ENCODE results near the gene MTX2. TPM values are rescaled to one million over a fixed set of nuclear protein-coding genes. Genes with fewer than 3 reads are reported as not detected.
"Not testable (repeated sequence)": the region's sequence is repeated elsewhere in the genome, so short reads cannot be mapped to it uniquely, and the experiment has no call there.

Gene MTX2
- total RNA-seq, 6 experiments from 2014 or later = 21.4 to 26.0 (median 24.3) TPM

DNA sequence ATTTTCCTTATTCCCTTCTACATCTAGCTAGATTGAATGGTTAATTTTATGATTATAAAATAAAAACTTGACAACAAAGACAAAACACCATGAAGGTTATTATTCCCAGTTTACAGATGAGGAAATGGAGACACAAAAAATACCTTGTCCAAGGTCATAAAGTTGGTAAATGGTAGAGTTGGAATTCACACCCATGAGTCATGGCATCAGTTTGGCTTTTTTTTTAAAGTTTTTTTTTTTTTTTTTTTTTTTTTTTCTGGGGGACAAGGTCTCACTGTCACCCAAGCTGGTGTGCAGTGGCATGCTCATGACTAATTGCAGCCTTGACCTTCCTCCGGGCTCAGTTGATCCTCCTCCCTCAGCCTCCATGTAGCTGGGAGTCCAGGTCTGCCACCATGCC, 70.0 kb downstream of the MTX2 start:
- no peaks in the 10 kb centered on the region for H3K4me1 Mint-ChIP-seq (ENCODE audit: low read depth)
- no peak overlapping the region for H3K27ac Mint-ChIP-seq
- no peak overlapping the region for H3K4me3 Mint-ChIP-seq
- no peak for DNase-seq
- H3K27me3 Mint-ChIP-seq (ENCODE audit: insufficient read depth) = no peaks in the 10 kb centered on the region
- peaks cover 14% of the 10 kb centered on the region for H3K36me3 Mint-ChIP-seq (ENCODE audit: low read depth)
- TF ChIP-seq, protein P1, sequence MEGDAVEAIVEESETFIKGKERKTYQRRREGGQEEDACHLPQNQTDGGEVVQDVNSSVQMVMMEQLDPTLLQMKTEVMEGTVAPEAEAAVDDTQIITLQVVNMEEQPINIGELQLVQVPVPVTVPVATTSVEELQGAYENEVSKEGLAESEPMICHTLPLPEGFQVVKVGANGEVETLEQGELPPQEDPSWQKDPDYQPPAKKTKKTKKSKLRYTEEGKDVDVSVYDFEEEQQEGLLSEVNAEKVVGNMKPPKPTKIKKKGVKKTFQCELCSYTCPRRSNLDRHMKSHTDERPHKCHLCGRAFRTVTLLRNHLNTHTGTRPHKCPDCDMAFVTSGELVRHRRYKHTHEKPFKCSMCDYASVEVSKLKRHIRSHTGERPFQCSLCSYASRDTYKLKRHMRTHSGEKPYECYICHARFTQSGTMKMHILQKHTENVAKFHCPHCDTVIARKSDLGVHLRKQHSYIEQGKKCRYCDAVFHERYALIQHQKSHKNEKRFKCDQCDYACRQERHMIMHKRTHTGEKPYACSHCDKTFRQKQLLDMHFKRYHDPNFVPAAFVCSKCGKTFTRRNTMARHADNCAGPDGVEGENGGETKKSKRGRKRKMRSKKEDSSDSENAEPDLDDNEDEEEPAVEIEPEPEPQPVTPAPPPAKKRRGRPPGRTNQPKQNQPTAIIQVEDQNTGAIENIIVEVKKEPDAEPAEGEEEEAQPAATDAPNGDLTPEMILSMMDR (IDR thresholded peaks at IDR 0.05) = no peak
- H3K9me3 Mint-ChIP-seq = no peaks in the 10 kb centered on the region

DNA sequence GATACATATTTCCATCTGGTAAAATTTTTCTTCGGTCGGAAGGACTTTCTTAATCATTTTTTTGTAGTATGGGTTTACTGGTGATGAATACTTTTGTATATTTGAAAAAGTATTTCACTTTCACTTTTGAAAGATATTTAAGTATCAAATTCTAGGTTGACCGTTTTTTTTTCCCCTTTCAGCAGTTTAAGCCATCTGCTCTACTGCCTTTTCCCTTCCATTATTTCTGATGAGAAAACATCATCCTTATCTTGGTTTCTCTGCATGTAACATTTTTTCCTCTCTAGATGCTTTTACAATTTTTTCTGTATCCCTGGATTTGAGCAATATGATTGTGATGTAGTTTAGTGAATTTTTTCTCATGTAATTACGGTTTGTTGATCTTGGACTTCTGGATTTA, 87.0 kb downstream of the MTX2 start:
- no peaks in the 10 kb centered on the region for H3K9me3 Mint-ChIP-seq
- peaks cover 2% of the 10 kb centered on the region; the same call in 1 of the 2 replicates for H3K27me3 Mint-ChIP-seq (ENCODE audit: insufficient read depth)
- DNase-seq = no peak
- peaks cover 11% of the 10 kb centered on the region for H3K4me1 Mint-ChIP-seq (ENCODE audit: low read depth)
- H3K4me3 Mint-ChIP-seq = peak overlapping the region; percentile 0; the same call in 1 of the 2 replicates
- H3K27ac Mint-ChIP-seq = no peak overlapping the region
- TF ChIP-seq, protein P1 (IDR thresholded peaks at IDR 0.05) = no peak
- no peaks in the 10 kb centered on the region for H3K36me3 Mint-ChIP-seq (ENCODE audit: low read depth)

DNA sequence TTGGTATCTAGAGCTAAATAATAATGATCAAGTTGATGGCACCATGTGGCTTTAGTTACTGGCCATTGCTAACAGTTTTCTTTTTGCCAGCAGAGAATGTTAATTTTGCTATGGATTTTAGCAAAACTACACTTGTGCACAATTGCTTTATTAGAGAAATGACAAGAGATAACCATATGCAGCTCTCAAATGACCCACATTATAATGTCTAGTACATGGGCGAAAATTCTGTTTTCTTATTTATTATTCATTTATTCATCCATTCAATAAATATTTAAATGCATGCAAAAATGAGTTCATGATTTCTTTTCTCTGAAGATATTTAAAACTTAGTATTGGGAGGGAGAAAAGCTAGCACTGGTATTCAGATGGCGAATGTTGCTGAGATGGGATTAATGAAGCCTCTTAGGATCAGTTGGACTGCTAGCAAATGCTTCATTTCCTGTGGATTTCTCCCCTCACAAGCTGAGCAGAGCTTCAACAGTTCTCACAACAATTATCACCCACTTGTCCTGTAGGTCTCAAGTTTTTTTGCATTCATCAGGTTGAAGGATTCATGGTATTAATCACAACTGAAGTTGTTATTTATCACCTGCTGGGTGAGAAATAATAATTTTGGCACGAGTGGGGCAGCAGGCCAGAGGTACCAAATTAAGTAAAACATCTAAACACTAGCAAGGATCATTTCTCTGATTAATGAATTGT, 95.2 kb downstream of the MTX2 start:
- Mint-ChIP-seq H3K27me3 (ENCODE audit: insufficient read depth) (no peaks in the 10 kb centered on the region; the same call in 1 of the 2 replicates), H3K36me3 (ENCODE audit: low read depth) (no peaks in the 10 kb centered on the region), H3K9me3 (no peaks in the 10 kb centered on the region), H3K4me1 (ENCODE audit: low read depth) (no peaks in the 10 kb centered on the region), H3K27ac (no peak overlapping the region), H3K4me3 (no peak overlapping the region)
- TF ChIP-seq, protein P1 (IDR thresholded peaks at IDR 0.05) = no peak
- no peak for DNase-seq

DNA sequence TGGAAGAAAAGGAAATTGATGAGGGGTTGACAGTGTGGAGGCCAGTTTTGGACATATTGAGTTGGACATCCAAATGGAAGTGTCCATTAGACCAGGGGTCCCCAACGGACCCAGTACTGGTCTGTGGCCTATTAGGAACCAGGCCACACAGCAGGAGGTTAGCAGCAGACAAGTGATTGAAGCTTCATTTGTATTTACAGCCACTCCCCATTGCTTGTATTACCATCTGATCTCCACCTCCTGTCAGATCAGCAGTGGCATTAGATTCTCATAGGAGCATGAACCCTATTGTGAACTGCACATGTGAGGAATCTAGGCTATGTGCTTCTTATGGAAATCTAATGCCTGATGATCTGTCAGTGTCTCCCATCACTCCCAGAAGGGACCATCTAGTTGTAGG, 99.1 kb downstream of the MTX2 start:
- no peaks in the 10 kb centered on the region for H3K4me1 Mint-ChIP-seq (ENCODE audit: low read depth)
- TF ChIP-seq, protein P1 (IDR thresholded peaks at IDR 0.05) = no peak
- peaks cover 12% of the 10 kb centered on the region; the same call in 1 of the 2 replicates for H3K27me3 Mint-ChIP-seq (ENCODE audit: insufficient read depth)
- H3K27ac Mint-ChIP-seq = no peak overlapping the region
- H3K36me3 Mint-ChIP-seq (ENCODE audit: low read depth) = no peaks in the 10 kb centered on the region
- H3K4me3 Mint-ChIP-seq = no peak overlapping the region
- no peaks in the 10 kb centered on the region for H3K9me3 Mint-ChIP-seq
- DNase-seq = no peak

DNA sequence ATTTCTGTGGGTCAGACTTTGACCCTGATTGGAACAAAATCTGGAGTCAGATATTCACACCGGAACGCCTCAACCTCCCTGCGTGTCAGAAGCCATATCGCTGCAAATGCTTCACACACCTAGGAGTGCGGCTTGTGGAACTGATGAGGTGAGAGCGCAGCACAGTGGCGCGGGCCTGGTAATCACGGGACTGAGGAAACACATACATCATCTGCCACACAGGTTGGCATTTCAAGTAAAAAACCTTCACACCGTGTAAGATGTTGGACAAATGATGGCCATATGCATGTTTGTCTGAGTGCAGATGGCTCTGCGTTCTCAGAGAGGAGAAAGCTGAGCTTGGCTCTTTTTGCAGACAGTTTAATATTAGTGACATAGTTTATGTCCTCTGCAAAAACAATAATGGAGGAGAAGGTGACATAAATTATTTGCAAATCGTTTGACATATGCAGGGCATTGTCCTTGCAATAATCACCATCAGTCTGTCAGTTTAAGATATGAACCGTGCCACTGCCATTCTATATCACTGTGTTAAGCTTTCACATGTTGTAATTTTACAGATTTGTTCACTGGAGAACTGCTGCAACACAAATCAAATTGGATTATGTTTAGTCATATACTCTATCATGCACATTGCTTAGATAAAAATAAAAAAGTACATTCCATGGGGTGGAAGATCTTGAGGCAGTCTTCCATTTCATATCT, 101.4 kb downstream of the MTX2 start:
- Mint-ChIP-seq H3K36me3 (ENCODE audit: low read depth) (no peaks in the 10 kb centered on the region), H3K27me3 (ENCODE audit: insufficient read depth) (peaks cover 16% of the 10 kb centered on the region; the same call in 1 of the 2 replicates), H3K27ac (no peak overlapping the region), H3K4me3 (no peak overlapping the region), H3K9me3 (no peaks in the 10 kb centered on the region), H3K4me1 (ENCODE audit: low read depth) (no peaks in the 10 kb centered on the region)
- TF ChIP-seq, protein P1 (IDR thresholded peaks at IDR 0.05) = no peak
- no peak for DNase-seq

DNA sequence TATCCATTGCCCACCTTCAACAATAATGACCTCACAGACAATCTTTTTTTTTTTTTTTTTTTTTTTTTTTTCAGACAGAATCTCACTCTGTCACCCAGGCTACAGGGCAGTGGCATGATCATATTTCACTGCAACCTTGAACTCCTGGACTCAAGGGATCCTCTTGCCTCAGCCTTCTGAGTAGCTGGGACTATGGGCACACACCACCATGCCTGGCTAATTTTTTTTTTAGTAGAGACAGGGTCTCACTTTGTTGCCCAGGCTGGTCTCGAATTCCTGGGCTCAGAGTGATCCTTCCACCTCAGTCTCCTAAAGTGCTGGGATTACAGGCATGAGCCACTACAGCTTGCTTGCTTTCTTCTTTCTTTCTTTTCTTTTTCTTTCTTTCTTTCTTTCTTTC, 103.9 kb downstream of the MTX2 start:
- H3K27ac Mint-ChIP-seq, H3K4me3 Mint-ChIP-seq, DNase-seq: not testable (repeated sequence)

More for the DNA sequence above, 103.9 kb downstream of the MTX2 start:
- peaks cover 16% of the 10 kb centered on the region; the same call in 1 of the 2 replicates for H3K27me3 Mint-ChIP-seq (ENCODE audit: insufficient read depth)
- H3K4me1 Mint-ChIP-seq (ENCODE audit: low read depth); H3K36me3 Mint-ChIP-seq (ENCODE audit: low read depth); H3K9me3 Mint-ChIP-seq: not testable (repeated sequence)

Data from HFFc6 (cell line).